Measurements from ENCODE around the gene IRF2BP2.
"Not testable (repeated sequence)": the region's sequence is repeated elsewhere in the genome, so short reads cannot be mapped to it uniquely, and the experiment has no call there.

Gene IRF2BP2

GRCh38 chr1:234602334-234603220, 7.4 kb downstream of the IRF2BP2 start:
- peak in 5 of 51 donors; percentile 18 to 66 (median 33) for DNase-seq

GRCh38 chr1:234601301-234602017, 8.5 kb downstream of the IRF2BP2 start:
- DNase-seq = no peak

- peak in 7 of 51 donors; percentile 8 to 79 (median 21) for DNase-seq
These were observed 9.3 kb downstream of the IRF2BP2 start for GRCh38 chr1:234600418-234601281.

- DNase-seq = peak in 49 of 51 donors; percentile 45 to 96 (median 84)
These were observed 10.2 kb downstream of the IRF2BP2 start for GRCh38 chr1:234599617-234600417.

GRCh38 chr1:234598974-234599616, 10.9 kb downstream of the IRF2BP2 start:
- DNase-seq = no peak

- peak in 4 of 51 donors; percentile 9 to 41 (median 20) for DNase-seq
These were observed 12.1 kb downstream of the IRF2BP2 start for GRCh38 chr1:234597894-234598293.

GRCh38 chr1:234595899-234596298, 14.1 kb downstream of the IRF2BP2 start:
- no peak for DNase-seq

- not testable (repeated sequence) for DNase-seq
These were observed 15.4 kb downstream of the IRF2BP2 start for GRCh38 chr1:234594575-234594974.

- DNase-seq = no peak
These were observed 16.0 kb downstream of the IRF2BP2 start for GRCh38 chr1:234593771-234594504.

- no peak for DNase-seq
These were observed 16.9 kb downstream of the IRF2BP2 start for GRCh38 chr1:234593109-234593508.

- DNase-seq = no peak
These were observed 17.7 kb downstream of the IRF2BP2 start for GRCh38 chr1:234592240-234592639.

GRCh38 chr1:234591131-234591530, 18.8 kb downstream of the IRF2BP2 start:
- DNase-seq = no peak

GRCh38 chr1:234589854-234590620, 19.9 kb downstream of the IRF2BP2 start:
- no peak for DNase-seq

- no peak for DNase-seq
These were observed 20.7 kb downstream of the IRF2BP2 start for GRCh38 chr1:234589064-234589800.

- no peak for DNase-seq
These were observed 21.6 kb downstream of the IRF2BP2 start for GRCh38 chr1:234588386-234588785.

- no peak for DNase-seq
These were observed 23.0 kb downstream of the IRF2BP2 start for GRCh38 chr1:234586892-234587485.

GRCh38 chr1:234586304-234586703, 23.7 kb downstream of the IRF2BP2 start:
- no peak for DNase-seq

Data from hypothalamus (tissue), 51 donors.